Activated gamma-delta T cell (primary cell): ENCODE results near the gene RANBP9.

Experiments used
- DNase-seq: peaks from one replicate; lab custom pipeline; 2025; lab: John Stamatoyannopoulos, UW

RANBP9 gene

DNA sequence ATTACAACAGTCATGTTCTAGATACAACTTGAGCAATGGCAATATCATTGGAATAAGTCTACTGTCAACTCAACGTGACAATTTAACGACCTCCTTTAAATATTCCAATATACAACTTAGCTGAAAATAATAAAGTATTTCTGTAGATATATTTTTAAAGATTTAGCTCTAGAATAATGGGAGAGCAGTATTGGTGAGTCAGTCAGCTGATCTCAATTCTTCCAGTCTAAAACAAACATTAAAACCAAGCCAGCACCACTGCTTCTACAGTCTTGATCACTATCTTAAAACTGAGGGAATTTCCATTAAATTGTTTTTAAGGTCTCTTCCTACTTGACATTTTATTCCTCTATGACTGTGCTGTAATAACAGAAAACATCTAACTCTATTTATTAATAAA, 58.3 kb downstream of the RANBP9 start:
- no peak for DNase-seq

DNA sequence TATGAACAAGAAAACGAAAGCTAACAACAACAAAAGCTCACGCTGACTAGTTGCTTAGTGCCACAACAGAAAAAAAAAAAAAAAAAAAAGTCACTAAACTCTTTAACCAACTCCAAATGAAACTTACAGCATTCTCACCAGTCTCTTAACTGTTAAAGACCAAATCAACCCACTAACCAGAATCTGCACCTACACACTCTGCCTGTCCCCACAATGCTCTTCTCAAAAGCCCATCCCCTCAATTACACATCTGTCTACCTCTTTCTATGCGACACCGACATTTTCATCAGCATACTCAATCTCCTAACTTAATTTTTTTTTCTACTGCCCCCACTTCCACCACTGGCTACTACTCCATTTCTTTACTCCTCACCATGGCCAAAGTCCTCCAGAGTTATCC, 62.2 kb downstream of the RANBP9 start:
- DNase-seq, result no peak

DNA sequence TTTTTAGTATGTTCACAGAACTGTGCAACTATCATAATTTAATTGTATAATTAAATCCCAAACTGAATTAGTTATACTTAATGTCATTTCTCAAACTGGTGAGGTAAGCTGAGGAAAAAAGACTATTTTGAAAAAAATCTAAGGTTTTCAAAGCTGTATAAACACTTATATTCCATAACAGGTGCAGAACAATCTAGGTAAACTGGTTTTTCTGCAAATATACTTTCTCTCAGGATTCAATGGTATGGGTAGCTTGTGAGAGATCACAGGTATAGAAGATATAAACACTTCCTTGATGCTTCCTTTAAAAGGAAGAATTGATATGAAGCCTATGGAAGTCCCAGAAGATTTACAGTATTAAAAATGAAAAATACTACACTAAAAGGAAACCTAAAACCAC, 62.8 kb downstream of the RANBP9 start:
- no peak for DNase-seq

DNA sequence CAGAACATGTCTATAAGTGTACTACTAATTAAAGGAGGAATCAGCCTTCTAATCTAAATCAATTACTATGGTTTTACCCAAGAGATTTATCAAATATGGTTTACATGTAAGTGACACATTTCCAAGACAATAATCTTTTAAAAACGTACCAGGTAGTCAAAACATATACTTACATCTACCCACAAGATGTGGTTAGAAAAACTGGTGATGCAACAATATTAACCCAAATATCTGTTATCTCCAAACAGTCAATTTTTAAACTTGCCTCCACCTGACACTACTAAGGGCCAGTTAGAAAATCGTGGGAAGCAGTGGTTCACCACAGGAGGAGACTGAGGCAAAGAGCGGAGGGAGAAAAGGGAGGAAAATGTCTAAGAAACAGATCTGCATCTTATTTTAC, 68.5 kb downstream of the RANBP9 start:
- no peak for DNase-seq

DNA sequence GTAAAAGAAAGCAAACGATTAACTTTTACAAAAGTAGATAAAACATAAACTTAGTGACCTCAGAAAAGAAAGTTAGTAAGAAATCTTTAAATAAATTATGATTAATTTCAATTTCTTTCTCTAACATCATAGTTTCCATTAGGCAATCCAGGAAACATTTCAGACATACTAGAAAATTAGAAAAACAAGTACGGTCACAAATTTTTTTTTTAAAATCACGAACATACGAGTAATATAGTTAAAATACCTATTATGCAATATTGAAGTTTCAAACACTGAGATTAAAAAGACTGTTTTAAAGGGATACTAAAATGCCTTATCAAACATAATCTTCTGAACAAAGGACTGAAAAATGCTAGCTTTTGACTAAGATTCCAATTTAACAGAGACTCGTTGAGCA, 70.3 kb downstream of the RANBP9 start:
- DNase-seq, result no peak

DNA sequence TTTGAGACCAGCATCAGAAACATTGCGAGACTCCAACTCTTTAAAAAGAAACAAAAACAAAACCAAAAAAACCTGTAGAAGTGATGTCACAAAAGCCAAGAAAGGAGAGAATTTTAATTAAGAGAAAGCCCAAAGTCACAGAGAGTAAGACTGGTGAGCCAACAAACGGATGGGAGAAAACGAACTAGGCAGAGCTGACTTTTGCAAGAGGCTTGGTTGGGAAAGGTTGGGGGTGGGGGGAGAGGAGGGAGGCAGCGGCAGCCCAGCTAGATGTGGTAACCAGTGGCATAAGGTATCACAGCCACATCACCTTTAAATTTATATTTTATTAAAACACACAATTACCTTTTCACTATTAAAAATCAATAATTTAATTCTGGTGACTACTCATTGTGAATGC, 73.0 kb downstream of the RANBP9 start:
- DNase-seq, result no peak

DNA sequence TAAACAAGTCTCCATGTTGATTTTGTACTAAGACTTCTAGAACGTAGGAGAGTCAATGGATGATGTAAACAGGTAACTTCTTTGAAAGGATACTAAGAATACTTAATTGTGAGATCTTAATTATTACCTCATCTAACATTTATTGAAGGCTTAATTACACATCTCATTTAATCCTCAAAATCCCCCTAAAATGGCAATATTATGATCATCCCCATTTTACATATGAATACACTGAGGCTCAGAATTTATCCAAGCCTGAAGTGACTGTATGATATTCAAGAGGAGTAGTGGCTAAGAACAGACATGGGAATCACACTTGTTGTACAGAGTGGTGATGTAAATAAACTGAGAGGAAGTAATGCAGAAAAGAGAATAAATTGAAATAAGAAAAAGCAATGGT, 73.6 kb downstream of the RANBP9 start:
- DNase-seq, result no peak

DNA sequence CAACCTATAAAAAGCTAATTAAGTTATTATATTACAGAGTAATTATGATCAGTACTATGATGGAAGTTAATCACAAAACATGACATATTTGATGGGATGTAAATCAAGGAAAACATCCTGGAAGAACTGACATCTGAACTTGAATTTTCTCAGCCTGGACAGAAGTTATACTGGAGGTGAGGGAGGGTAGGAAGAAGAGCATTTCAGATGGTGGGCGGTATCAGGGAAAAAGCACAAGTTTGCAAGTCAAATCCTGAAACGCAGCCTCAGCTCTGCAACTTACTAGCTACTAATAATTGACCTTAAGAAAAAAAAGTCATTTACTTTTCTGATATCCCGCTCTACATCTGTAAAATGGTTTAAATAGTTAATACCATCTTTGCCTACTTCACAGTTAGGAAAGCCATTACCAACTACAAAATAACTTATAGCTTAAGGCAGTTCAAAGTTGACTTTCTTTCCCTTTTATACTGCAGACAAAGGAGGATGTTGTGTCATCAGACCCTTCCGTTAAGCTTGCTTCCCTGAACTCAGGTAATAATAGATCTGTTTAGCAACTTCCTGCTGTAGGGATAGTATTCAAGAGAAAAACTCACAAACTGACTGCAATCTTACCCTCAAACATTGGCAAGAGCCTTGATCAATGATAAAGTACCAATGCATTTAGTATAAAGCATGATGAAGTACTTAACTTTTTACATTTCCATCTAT, 75.5 kb downstream of the RANBP9 start:
- DNase-seq, result no peak

DNA sequence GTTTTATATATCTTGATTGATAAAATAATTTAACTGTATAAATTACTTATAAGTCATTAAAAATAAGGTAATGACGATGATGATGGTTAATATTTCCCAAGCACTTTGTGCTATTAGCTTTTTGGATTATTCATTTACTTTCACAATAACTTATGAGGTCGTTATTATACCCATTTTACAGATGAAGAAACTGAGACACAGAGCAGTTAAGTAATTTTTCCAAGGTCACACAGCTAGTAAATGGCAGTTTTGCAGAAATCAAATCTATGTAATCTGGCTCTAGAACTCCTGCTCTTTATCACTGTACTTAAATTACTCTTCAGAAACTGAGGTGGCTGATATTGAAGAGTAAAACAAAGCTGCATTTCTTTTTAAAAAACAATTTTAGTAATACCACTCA, 78.3 kb downstream of the RANBP9 start:
- no peak for DNase-seq

DNA sequence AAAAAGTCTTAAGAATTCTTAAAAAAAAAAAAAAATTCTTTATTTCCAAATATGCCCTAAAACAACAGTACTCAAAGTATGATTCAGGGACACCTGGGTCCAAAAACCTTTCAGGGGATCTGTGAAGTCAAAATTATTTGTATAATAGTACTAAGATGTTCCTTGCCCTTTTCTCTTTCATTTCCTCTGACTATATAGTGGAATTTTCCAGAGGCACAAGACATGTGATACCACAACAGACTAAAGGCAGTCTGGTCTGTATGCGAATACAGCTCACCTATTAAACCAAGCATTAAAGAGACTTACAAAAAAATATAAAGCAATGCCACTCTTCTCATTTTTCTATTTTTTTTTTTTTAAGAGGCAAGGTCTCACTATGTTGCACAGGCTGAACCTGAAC, 81.1 kb downstream of the RANBP9 start:
- no peak for DNase-seq

DNA sequence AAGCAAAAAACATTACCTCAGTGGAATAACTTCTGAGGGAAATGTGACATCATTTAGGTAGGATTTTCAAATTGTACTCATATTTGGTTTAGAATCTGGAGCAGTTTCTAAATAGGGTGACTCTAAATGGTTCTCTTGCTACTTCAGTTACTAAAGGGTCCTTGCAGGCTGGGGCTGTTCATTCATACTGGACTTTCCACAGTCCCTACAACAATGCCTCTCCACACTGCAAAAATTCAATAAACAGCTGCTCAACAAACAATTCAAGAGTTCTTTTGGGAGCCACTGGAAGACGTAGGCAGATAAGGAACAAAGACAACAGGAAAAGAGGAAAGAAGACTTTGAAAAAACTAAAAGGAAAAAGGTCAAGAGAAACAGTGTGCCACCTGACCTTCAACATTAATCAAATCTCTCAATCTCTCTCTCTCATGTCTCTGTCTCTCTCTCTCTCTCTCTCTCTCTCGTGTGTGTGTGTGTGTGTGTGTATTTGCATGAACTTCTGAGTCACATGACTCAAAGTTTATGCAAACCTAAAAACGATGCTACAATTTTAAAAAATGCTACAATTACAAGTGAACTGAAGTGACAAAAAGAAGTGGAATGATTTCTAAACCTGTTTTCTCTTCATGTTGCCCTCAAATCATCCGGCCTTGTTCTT, 82.0 kb downstream of the RANBP9 start:
- DNase-seq, result no peak

DNA sequence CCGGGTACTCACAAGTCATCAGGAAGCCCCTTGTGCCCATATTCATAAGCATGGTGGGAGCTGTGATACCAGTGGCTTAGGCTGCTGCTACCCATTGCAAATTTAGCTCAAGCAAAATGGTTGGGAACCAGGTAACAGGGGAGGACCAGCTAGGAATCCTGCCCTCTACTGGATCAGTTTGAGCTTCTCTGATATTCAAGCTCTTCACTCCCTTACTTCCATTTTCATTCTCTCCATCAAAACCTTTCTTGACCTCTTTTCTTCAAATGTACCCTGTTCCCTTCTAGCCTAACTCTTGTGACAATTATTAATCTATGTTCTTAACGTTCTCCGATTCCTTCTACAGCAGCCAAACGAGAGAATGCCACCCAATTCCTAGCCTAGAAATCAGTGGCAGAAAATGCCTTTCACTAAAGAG, 86.8 kb downstream of the RANBP9 start:
- DNase-seq, result no peak

DNA sequence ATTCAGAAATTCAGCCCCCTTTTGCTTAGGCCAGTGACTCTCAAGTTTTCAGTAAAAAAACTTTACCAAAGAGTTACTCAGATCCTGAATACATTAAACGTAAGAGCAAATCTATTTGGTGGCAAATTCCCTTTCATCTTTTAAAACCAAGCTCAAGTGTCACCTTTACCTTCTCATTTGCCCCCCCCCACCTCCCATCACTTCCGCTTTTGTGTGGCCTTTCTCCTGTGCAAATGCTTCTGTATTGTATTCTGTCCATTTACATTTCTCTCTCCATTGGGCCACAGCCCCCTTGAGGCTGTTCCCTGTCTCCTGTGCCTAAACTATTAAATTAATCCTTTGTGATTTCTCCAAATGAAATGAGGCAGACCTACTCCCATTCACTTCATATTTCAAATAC, 94.6 kb downstream of the RANBP9 start:
- no peak for DNase-seq

DNA sequence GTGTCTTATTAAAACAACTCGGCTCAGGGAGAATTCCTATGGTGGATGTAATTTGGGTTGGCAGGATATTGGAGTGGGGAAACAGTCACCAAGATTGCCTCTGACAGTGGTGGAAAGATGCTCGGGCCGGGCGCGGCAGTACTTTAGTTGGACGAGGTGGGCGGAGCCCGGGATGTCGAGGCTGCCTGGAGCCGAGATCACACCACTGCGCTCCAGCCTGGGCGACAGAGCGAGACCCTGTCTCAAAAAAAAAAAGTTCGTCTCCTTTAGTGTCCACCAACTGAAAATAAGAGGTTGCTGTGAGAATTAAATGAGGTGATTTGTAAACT, 95.9 kb downstream of the RANBP9 start:
- DNase-seq, result peak; percentile 22

DNA sequence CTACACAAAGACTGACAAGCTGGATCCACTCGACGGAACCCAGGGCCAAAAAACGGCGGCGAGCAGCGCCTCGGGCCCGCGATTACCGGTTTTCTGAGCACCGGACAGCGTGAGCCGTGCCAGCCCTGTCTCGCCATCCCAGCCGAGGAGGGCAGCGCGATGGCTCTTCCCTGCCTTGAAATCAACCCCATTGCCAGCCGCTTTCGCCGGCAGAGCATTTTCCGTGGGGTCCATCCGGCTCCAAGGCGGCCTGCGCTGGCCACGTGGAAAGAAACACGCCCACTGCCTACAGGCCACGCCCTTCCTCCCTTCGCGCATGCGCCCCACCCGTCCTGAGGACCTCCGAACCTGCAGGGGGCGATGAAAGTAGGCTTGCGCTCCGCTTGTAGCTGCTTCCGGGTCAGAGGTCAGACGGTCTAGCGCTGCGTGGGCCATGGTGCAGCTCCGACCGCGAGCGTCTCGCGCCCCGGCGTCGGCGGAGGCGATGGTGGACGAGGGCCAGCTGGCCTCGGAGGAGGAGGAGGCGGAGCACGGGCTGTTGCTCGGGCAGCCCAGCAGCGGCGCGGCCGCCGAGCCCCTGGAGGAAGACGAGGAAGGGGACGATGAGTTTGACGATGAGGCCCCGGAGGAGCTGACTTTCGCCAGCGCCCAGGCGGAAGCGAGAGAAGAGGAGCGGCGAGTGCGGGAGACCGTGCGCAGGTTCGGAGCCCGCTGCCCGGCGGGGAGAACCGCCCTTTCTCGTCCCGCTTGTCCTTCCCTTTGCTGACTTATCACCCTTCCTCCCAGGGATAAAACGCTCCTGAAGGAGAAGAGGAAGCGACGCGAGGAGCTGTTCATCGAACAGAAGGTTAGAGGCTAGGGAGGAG, 96.5 kb downstream of the RANBP9 start, which contains the start of gene NOL7:
TSS of gene NOL7 (plus strand) at position 410 of the 866 bp plus-strand sequence. CDS start at position 434, 24 bp downstream.
- peak; percentile 89 for DNase-seq

DNA sequence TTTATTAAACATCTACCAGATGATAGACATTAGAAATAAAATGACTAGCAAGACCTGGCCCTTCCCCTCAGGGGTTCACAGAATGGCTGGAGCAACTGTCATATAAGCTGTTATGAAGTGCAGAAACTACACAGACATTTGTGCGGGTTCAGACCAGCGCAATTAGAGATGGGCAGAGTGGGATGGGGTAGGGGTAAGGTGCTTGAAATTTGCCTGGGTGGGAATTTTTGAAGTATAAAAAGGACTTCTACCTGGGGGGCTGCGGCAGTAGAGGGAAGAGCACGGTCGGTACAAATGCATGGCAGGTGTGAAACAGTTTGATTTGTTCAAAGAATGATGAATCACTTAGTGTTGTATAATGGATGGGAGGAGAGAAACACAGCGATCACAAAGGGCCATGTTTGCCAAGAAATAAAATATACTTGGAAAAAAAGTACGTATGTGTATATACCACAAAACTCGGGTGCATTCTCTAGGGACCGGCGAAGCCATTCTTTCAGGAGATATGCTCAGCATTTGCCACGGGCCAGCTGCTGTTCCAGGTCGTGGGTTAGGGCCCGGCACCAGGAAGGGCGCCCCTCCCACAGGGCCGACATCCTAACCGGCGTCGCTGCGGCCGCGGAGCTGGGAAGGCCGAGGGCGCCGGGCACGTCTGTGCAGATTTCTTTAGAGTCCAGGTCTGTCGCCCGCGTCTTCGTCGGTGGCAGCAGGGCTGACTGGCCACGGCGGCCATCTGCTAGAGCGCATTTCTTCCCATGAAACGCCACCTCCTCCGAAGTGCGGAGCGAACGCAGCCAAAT, 97.3 kb downstream of the RANBP9 start:
- peak; percentile 20 for DNase-seq

DNA sequence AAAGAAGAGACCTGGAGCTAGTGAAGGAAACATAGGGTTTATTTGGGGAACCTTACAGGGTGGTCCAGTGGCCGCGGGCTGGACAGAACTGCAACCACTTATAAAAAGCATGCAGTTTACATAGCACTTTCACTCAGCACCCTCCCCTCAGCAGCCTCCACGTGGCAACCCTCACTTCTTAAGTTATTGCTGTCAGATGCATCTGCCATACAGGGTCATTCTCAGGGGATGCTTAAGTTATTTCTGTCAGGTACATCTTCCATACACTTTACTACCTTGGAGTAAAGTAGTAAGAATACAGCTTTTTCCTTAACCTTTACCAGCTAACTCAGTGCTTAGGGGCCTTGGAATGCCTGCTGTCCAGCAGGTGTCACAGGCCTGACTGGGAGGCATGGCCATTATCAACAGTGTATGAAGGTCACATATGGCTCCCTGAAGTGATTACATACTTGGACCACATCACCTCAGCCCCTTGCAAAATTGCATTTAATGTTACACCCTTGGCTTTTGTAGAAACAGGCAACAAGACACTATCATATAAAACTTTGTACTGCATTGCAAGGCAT, 98.5 kb downstream of the RANBP9 start:
- no peak for DNase-seq

DNA sequence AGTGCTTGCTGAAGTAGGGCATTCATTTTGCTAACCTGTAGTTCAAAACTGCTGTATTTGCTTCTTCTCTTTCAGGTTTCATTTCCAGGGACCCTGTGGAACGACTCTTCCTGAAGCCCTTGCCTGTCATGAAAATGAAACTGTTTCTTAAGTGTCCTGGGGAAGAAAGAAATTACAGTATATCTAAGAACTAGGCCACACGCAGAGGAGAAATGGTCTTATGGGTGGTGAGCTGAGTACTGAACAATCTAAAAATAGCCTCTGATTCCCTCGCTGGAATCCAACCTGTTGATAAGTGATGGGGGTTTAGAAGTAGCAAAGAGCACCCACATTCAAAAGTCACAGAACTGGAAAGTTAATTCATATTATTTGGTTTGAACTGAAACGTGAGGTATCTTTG, 99.9 kb downstream of the RANBP9 start:
- no peak for DNase-seq

DNA sequence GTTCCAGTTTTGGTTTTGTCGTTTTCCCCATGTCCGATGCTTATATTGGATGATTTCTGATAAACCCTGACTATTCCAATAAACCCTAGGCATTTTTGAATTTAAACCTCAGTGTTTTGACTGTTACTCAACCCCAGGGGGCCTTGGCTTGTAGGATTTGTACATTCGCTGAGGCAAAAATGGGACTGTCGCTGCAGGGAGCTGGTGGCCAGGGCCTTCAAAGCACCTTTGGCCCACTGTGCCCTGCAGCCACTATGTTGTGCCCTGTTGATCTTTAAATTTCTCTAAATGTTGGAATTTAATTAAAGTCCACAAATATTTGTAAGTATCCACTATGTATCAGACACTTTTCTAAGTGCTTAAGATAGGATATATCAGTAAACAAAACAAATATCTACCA, 106.0 kb downstream of the RANBP9 start:
- DNase-seq, result no peak

DNA sequence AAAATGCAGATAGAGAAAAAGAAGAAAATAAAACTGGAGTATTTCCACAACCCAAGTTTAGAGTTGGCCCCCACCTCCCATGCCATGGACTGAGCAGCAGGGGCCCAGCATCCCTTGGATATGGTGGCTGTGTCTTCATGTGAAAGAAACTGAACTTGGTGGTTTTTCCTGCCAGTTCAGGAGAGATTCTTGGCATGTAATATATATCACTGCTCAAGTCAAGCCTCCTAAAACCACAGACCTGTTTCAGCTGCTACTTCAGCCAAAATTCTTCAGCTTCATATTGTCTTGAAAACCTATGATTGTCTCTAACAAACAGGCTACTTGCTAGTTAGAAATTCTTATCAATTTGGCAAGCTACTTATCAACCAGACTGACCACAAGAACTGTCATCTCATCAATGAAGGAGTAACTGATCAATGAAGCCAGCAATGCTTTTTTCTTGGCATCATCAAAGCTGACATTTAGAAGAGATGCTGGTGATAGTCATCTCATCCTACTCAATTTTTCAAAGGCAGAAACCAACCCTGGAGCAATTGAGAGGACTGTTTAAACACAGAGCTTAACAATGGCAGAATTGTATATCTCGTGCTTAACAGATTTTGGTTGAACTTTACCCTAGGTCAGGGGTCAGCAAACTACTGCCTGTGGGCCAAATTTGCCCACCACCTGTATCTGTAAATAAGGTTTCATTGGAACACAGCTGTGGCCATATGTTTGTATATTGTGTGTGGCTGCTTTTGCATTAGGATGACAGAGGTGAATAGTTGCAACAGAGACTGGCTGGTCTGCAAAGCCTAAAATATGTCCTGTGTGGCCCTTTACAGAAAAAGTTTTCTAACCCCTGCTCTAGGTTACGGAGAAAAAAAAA, 106.9 kb downstream of the RANBP9 start:
- DNase-seq, result no peak

DNA sequence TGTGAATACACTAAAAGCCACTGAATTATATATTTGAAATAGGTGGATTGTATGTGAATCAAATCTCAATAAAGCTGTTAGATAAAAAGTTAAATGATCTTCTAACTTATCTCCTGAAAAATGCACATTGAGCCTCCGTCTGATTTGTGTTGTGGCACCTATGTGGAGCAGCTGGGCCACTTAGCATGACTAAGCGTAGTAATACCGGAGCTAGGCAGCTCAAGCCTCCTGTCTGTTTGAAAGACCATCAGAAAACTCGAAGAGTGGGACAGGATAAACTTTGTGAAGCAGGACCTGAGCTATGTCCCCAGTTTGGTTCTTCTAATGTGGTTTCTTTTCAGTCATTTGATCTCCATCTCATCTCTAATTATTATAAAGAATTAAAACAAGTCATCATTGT, 107.5 kb downstream of the RANBP9 start:
- DNase-seq, result no peak
